ENCODE measurements around the gene KIF9.

KIF9 gene

GRCh38 chr3:47247131-47248064 is 35.2 kb downstream of the KIF9 start:
- H3K27me3 ChIP-seq (ENCODE audit: control insufficient read depth, insufficient read depth, low read length): no peaks in the 10 kb centered on the region
- H3K36me3 ChIP-seq (ENCODE audit: control insufficient read depth, insufficient read depth, low read length): no peaks in the 10 kb centered on the region
- no peak overlapping the region for H3K4me3 ChIP-seq (ENCODE audit: low read depth, low read length)
- H3K27ac ChIP-seq (ENCODE audit: low read depth, low read length): no peak overlapping the region
- peaks cover 7% of the 10 kb centered on the region for H3K4me1 ChIP-seq (ENCODE audit: control insufficient read depth, insufficient read depth, low read length)
- no peak overlapping the region for H3K9ac ChIP-seq (ENCODE audit: low read length)
- H3K9me3 ChIP-seq (ENCODE audit: control insufficient read depth, insufficient read depth, low read depth, low read length): no peaks in the 10 kb centered on the region

GRCh38 chr3:47245271-47245670 is 37.3 kb downstream of the KIF9 start:
- no peak overlapping the region for H3K9ac ChIP-seq (ENCODE audit: low read length)
- peaks cover under 1% of the 10 kb centered on the region; the same call in 1 of the 2 replicates for H3K4me1 ChIP-seq (ENCODE audit: control insufficient read depth, insufficient read depth, low read length)
- no peaks in the 10 kb centered on the region for H3K36me3 ChIP-seq (ENCODE audit: control insufficient read depth, insufficient read depth, low read length)
- H3K9me3 ChIP-seq (ENCODE audit: control insufficient read depth, insufficient read depth, low read depth, low read length): no peaks in the 10 kb centered on the region
- H3K4me3 ChIP-seq (ENCODE audit: low read depth, low read length): no peak overlapping the region
- H3K27me3 ChIP-seq (ENCODE audit: control insufficient read depth, insufficient read depth, low read length): no peaks in the 10 kb centered on the region
- no peak overlapping the region for H3K27ac ChIP-seq (ENCODE audit: low read depth, low read length)

- H3K27me3 ChIP-seq (ENCODE audit: control insufficient read depth, insufficient read depth, low read length): no peaks in the 10 kb centered on the region
Measured at GRCh38 chr3:47244531-47245100, 38.0 kb downstream of the KIF9 start.

GRCh38 chr3:47243419-47244147 is 39.0 kb downstream of the KIF9 start:
- Histone ChIP-seq H3K27me3 (ENCODE audit: control insufficient read depth, insufficient read depth, low read length) (no peaks in the 10 kb centered on the region), H3K9me3 (ENCODE audit: control insufficient read depth, insufficient read depth, low read depth, low read length) (no peaks in the 10 kb centered on the region), H3K4me3 (ENCODE audit: low read depth, low read length) (no peak overlapping the region), H3K36me3 (ENCODE audit: control insufficient read depth, insufficient read depth, low read length) (no peaks in the 10 kb centered on the region), H3K4me1 (ENCODE audit: control insufficient read depth, insufficient read depth, low read length) (no peaks in the 10 kb centered on the region), H3K9ac (ENCODE audit: low read length) (no peak overlapping the region), H3K27ac (ENCODE audit: low read depth, low read length) (no peak overlapping the region)

More at GRCh38 chr3:47244531-47245100, 38.0 kb downstream of the KIF9 start:
- H3K36me3 ChIP-seq (ENCODE audit: control insufficient read depth, insufficient read depth, low read length): no peaks in the 10 kb centered on the region
- H3K27ac ChIP-seq (ENCODE audit: low read depth, low read length): no peak overlapping the region
- no peaks in the 10 kb centered on the region for H3K9me3 ChIP-seq (ENCODE audit: control insufficient read depth, insufficient read depth, low read depth, low read length)
- no peaks in the 10 kb centered on the region for H3K4me1 ChIP-seq (ENCODE audit: control insufficient read depth, insufficient read depth, low read length)
- H3K4me3 ChIP-seq (ENCODE audit: low read depth, low read length): no peak overlapping the region
- H3K9ac ChIP-seq (ENCODE audit: low read length): no peak overlapping the region

GRCh38 chr3:47239929-47240328 is 42.7 kb downstream of the KIF9 start:
- Histone ChIP-seq H3K27ac (ENCODE audit: low read depth, low read length) (no peak overlapping the region), H3K4me3 (ENCODE audit: low read depth, low read length) (no peak overlapping the region), H3K9ac (ENCODE audit: low read length) (no peak overlapping the region), H3K4me1 (ENCODE audit: control insufficient read depth, insufficient read depth, low read length) (no peaks in the 10 kb centered on the region; the same call in 1 of the 2 replicates), H3K36me3 (ENCODE audit: control insufficient read depth, insufficient read depth, low read length) (no peaks in the 10 kb centered on the region), H3K27me3 (ENCODE audit: control insufficient read depth, insufficient read depth, low read length) (no peaks in the 10 kb centered on the region), H3K9me3 (ENCODE audit: control insufficient read depth, insufficient read depth, low read depth, low read length) (no peaks in the 10 kb centered on the region)

- Histone ChIP-seq H3K9me3 (ENCODE audit: control insufficient read depth, insufficient read depth, low read depth, low read length) (no peaks in the 10 kb centered on the region), H3K36me3 (ENCODE audit: control insufficient read depth, insufficient read depth, low read length) (no peaks in the 10 kb centered on the region), H3K4me1 (ENCODE audit: control insufficient read depth, insufficient read depth, low read length) (no peaks in the 10 kb centered on the region; the same call in 1 of the 2 replicates), H3K9ac (ENCODE audit: low read length) (no peak overlapping the region), H3K27me3 (ENCODE audit: control insufficient read depth, insufficient read depth, low read length) (no peaks in the 10 kb centered on the region), H3K4me3 (ENCODE audit: low read depth, low read length) (no peak overlapping the region), H3K27ac (ENCODE audit: low read depth, low read length) (no peak overlapping the region)
Measured at GRCh38 chr3:47238017-47238416, 44.6 kb downstream of the KIF9 start.

- Histone ChIP-seq H3K36me3 (ENCODE audit: control insufficient read depth, insufficient read depth, low read length) (no peaks in the 10 kb centered on the region), H3K9ac (ENCODE audit: low read length) (no peak overlapping the region), H3K27ac (ENCODE audit: low read depth, low read length) (no peak overlapping the region), H3K9me3 (ENCODE audit: control insufficient read depth, insufficient read depth, low read depth, low read length) (no peaks in the 10 kb centered on the region), H3K4me3 (ENCODE audit: low read depth, low read length) (no peak overlapping the region), H3K4me1 (ENCODE audit: control insufficient read depth, insufficient read depth, low read length) (no peaks in the 10 kb centered on the region), H3K27me3 (ENCODE audit: control insufficient read depth, insufficient read depth, low read length) (no peaks in the 10 kb centered on the region)
Measured at GRCh38 chr3:47228088-47228487, 54.5 kb downstream of the KIF9 start.

GRCh38 chr3:47227678-47228077 is 54.9 kb downstream of the KIF9 start:
- Histone ChIP-seq H3K9me3 (ENCODE audit: control insufficient read depth, insufficient read depth, low read depth, low read length) (no peaks in the 10 kb centered on the region), H3K27ac (ENCODE audit: low read depth, low read length) (no peak overlapping the region), H3K9ac (ENCODE audit: low read length) (no peak overlapping the region), H3K36me3 (ENCODE audit: control insufficient read depth, insufficient read depth, low read length) (no peaks in the 10 kb centered on the region), H3K27me3 (ENCODE audit: control insufficient read depth, insufficient read depth, low read length) (no peaks in the 10 kb centered on the region), H3K4me3 (ENCODE audit: low read depth, low read length) (no peak overlapping the region), H3K4me1 (ENCODE audit: control insufficient read depth, insufficient read depth, low read length) (no peaks in the 10 kb centered on the region)

GRCh38 chr3:47225310-47225906 is 57.2 kb downstream of the KIF9 start:
- Histone ChIP-seq H3K9ac (ENCODE audit: low read length) (no peak overlapping the region), H3K9me3 (ENCODE audit: control insufficient read depth, insufficient read depth, low read depth, low read length) (no peaks in the 10 kb centered on the region), H3K27ac (ENCODE audit: low read depth, low read length) (no peak overlapping the region), H3K36me3 (ENCODE audit: control insufficient read depth, insufficient read depth, low read length) (no peaks in the 10 kb centered on the region), H3K4me1 (ENCODE audit: control insufficient read depth, insufficient read depth, low read length) (no peaks in the 10 kb centered on the region), H3K27me3 (ENCODE audit: control insufficient read depth, insufficient read depth, low read length) (no peaks in the 10 kb centered on the region), H3K4me3 (ENCODE audit: low read depth, low read length) (no peak overlapping the region)

- H3K27ac ChIP-seq (ENCODE audit: low read depth, low read length): no peak overlapping the region
- H3K9ac ChIP-seq (ENCODE audit: low read length): no peak overlapping the region
Measured at GRCh38 chr3:47223755-47224154, 58.8 kb downstream of the KIF9 start.

More at GRCh38 chr3:47223755-47224154, 58.8 kb downstream of the KIF9 start:
- Histone ChIP-seq H3K9me3 (ENCODE audit: control insufficient read depth, insufficient read depth, low read depth, low read length) (no peaks in the 10 kb centered on the region), H3K36me3 (ENCODE audit: control insufficient read depth, insufficient read depth, low read length) (no peaks in the 10 kb centered on the region), H3K4me3 (ENCODE audit: low read depth, low read length) (no peak overlapping the region), H3K4me1 (ENCODE audit: control insufficient read depth, insufficient read depth, low read length) (no peaks in the 10 kb centered on the region), H3K27me3 (ENCODE audit: control insufficient read depth, insufficient read depth, low read length) (no peaks in the 10 kb centered on the region)
